PFSK-1 (cell line): ENCODE data around the gene RFFL.

Experiments
- FOXP2 ChIP-seq: optimal IDR thresholded peaks from 2 replicates; pipeline ENCODE3; 2011; ENCODE audit warnings: borderline replicate concordance, control low read depth, inconsistent platforms; ENCODE audit not compliant: insufficient read depth; ENCODE audit errors: extremely low read length, extremely low read depth
- POLR2AphosphoS5 ChIP-seq: IDR thresholded peaks from 2 replicates; pipeline ENCODE4 v1.6.1; 2012; ENCODE audit warnings: low read depth, mild to moderate bottlenecking, control low read depth, low read length, moderate library complexity
- SIN3A ChIP-seq: IDR thresholded peaks from 2 replicates; pipeline ENCODE4 v1.6.1; 2012; ENCODE audit warnings: mild to moderate bottlenecking, low read length, moderate library complexity, borderline replicate concordance; ENCODE audit not compliant: insufficient read depth
- TAF1 ChIP-seq: IDR thresholded peaks from 2 replicates; pipeline ENCODE4 v1.6.1; 2012; ENCODE audit warnings: low read length, control low read depth, borderline replicate concordance; ENCODE audit not compliant: insufficient read depth
- TF ChIP-seq, protein P1 (sequence below), 2 experiments: IDR thresholded peaks; 2 replicates each; pipeline versions ENCODE4 v1.6.1 to v1.8.0; 2011 to 2012; ENCODE audit warnings: low read depth in 2 of 2, low read length in 2 of 2, control low read depth in 1 of 2, inconsistent platforms in 1 of 2, mild to moderate bottlenecking in 1 of 2, moderate library complexity in 1 of 2; ENCODE audit not compliant: insufficient read depth in 1 of 2

The RFFL gene

GRCh38 chr17:35080536-35080935 is 17.0 kb upstream of the RFFL start:
- TF ChIP-seq POLR2AphosphoS5 (no peak), FOXP2 (no peak), SIN3A (no peak), TAF1 (no peak)
- TF ChIP-seq, protein P1, sequence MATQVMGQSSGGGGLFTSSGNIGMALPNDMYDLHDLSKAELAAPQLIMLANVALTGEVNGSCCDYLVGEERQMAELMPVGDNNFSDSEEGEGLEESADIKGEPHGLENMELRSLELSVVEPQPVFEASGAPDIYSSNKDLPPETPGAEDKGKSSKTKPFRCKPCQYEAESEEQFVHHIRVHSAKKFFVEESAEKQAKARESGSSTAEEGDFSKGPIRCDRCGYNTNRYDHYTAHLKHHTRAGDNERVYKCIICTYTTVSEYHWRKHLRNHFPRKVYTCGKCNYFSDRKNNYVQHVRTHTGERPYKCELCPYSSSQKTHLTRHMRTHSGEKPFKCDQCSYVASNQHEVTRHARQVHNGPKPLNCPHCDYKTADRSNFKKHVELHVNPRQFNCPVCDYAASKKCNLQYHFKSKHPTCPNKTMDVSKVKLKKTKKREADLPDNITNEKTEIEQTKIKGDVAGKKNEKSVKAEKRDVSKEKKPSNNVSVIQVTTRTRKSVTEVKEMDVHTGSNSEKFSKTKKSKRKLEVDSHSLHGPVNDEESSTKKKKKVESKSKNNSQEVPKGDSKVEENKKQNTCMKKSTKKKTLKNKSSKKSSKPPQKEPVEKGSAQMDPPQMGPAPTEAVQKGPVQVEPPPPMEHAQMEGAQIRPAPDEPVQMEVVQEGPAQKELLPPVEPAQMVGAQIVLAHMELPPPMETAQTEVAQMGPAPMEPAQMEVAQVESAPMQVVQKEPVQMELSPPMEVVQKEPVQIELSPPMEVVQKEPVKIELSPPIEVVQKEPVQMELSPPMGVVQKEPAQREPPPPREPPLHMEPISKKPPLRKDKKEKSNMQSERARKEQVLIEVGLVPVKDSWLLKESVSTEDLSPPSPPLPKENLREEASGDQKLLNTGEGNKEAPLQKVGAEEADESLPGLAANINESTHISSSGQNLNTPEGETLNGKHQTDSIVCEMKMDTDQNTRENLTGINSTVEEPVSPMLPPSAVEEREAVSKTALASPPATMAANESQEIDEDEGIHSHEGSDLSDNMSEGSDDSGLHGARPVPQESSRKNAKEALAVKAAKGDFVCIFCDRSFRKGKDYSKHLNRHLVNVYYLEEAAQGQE (IDR thresholded peaks at IDR 0.05; ENCODE audit: insufficient read depth in 1 of 2, low read depth in 2 of 2, low read length in 2 of 2) = no peak

- TF ChIP-seq TAF1 = no peak
- no peak for TF ChIP-seq SIN3A
- no peak for TF ChIP-seq FOXP2
- no peak for TF ChIP-seq POLR2AphosphoS5
- TF ChIP-seq, protein P1 (IDR thresholded peaks at IDR 0.05; ENCODE audit: insufficient read depth in 1 of 2, low read depth in 2 of 2, low read length in 2 of 2) = no peak
Measured at GRCh38 chr17:35079547-35080423, 16.3 kb upstream of the RFFL start.

DNA sequence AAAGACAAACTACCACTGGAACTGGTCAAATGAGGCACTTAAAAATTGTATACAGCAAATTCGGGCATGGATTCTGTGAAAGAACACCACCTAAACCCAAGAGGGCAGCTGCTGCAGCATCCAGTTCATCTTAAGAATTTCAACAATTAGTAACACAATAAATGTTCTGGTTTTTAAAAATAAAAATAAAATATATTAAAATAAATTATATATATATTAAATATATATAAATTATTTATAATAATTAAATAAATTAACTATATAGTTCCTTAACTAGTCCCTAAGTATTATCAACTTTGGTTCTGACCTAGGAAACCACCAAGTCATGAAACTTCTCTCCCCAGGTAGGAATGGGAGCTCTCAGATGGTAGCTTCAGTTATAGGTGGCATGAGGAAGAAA is 13.4 kb upstream of the RFFL start:
- TF ChIP-seq TAF1 (no peak), SIN3A (no peak), POLR2AphosphoS5 (no peak), FOXP2 (no peak)
- TF ChIP-seq, protein P1 (IDR thresholded peaks at IDR 0.05; ENCODE audit: insufficient read depth in 1 of 2, low read depth in 2 of 2, low read length in 2 of 2) = no peak

DNA sequence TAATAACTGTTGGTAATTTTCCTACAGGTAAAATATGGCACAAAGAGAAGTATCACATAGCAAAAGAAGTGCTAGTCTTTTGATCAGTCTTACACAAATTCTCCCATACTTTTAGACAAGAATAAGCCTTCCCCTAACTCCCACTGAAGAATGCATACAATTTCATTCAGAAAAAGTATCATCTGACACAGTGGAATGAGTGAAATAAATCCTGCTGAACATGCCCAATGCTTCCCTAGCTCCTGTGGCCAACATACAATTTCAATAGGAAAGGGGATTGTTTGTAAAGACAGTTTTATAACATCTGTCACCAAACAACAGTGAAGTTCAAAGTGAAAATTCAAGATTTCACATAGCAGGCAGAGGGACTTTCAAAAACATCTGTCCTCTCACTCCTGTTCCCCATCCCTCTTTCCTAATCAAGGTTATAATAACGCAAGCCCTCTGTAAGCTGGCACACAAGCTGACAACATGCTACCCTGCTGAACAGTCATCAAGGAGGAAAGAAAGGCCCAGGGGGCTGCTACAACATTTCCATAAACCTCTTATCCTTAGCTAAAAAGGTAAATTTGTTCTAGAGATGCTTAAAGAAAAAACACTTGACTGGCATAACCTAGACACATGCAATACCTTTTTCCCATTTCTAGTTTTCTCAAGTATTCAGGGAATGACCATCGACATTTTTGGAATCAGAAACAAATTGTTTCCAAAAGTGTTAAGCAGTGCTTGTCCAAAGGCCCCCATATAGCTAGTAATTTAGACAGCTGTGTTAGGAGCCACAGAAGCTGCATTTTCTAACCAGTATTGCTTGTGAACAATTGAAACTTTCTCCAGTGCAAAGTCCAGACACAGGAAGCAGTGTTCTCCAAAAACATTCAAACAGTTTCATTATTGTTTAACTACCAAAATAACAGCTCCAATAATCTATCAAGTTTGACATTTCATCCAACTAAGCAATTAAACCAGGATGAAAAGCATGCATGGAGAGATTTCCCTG is 11.5 kb upstream of the RFFL start:
- TF ChIP-seq SIN3A = 0 out of 2 replicates have a peak, but pooled peaks have one; percentile 16
- no peak for TF ChIP-seq TAF1

DNA sequence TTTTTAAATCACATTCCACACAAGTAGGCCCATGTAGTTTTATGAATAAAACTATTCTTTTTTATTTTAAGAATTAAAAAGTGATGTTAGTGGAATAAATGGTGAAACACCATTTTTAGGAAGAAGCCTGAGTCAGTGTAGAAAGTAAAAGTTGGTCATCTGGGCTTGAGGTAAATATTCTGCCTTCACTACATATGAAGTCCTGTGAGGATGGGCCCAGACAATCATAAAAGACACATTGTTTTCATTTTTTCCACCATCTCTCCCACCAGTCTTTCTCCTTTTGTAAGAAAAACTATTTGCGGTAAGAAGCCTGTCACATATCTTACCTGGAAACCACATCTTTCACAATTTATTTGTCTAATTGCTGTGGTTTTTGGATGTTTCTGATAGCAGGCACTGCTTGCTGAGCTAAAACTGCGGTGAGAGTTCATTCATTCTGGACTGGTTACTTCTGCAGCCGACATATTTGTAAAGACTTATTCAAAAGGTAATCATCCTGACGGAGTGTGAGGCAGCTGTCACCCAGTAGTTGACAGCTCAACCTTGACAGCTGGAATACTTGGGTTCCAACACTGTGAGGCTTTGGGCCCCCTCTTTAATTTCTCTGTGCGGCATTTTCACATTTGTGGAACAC is 10.6 kb upstream of the RFFL start:
- TF ChIP-seq TAF1 = no peak
